Endothelial cell of umbilical vein (primary cell): ENCODE measurements around the gene XIRP2.

ENCODE experiments used
- EZH2 ChIP-seq: IDR thresholded peaks from 2 replicates; pipeline ENCODE4 v1.6.1; 2012; ENCODE audit warnings: borderline replicate concordance, low read depth, mild to moderate bottlenecking, moderate library complexity, low read length, inconsistent platforms; ENCODE audit not compliant: severe bottlenecking
- GATA2 ChIP-seq: IDR thresholded peaks from 2 replicates; pipeline ENCODE4 v1.7.0; 2011; ENCODE audit warnings: low read depth, mild to moderate bottlenecking, moderate library complexity, mixed read lengths, low read length; ENCODE audit not compliant: insufficient read length, insufficient read depth
- JUN ChIP-seq: IDR thresholded peaks from 2 replicates; pipeline ENCODE4 v1.6.1; 2011; ENCODE audit warnings: borderline replicate concordance, low read depth; ENCODE audit not compliant: insufficient read length, insufficient read depth
- POLR2A ChIP-seq: IDR thresholded peaks from 2 replicates; pipeline ENCODE4 v1.6.1; 2012; ENCODE audit warnings: low read depth, mild to moderate bottlenecking, control low read depth, low read length
- TF ChIP-seq, protein P1 (sequence below), 2 donors: IDR thresholded peaks; 1 replicate in 1 of 2; 2 replicates in 1 of 2; pipeline ENCODE4 v1.5.1; 2011; ENCODE audit warnings: low read length in 2 of 2, mild to moderate bottlenecking in 2 of 2, moderate library complexity in 2 of 2, control low read depth in 1 of 2, inconsistent platforms in 1 of 2, low read depth in 1 of 2; ENCODE audit not compliant: insufficient read depth in 1 of 2; ENCODE audit errors: extremely low read depth in 1 of 2

GRCh38 chr2:166891727-166892126 is 3.4 kb downstream of the XIRP2 start:
- TF ChIP-seq, protein P1, sequence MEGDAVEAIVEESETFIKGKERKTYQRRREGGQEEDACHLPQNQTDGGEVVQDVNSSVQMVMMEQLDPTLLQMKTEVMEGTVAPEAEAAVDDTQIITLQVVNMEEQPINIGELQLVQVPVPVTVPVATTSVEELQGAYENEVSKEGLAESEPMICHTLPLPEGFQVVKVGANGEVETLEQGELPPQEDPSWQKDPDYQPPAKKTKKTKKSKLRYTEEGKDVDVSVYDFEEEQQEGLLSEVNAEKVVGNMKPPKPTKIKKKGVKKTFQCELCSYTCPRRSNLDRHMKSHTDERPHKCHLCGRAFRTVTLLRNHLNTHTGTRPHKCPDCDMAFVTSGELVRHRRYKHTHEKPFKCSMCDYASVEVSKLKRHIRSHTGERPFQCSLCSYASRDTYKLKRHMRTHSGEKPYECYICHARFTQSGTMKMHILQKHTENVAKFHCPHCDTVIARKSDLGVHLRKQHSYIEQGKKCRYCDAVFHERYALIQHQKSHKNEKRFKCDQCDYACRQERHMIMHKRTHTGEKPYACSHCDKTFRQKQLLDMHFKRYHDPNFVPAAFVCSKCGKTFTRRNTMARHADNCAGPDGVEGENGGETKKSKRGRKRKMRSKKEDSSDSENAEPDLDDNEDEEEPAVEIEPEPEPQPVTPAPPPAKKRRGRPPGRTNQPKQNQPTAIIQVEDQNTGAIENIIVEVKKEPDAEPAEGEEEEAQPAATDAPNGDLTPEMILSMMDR (IDR thresholded peaks at IDR 0.05; ENCODE audit: extremely low read depth in 1 of 2, insufficient read depth in 1 of 2, low read depth in 1 of 2, low read length in 2 of 2) = no peak
- no peak for TF ChIP-seq POLR2A
- no peak for TF ChIP-seq EZH2
- TF ChIP-seq JUN = no peak
- no peak for TF ChIP-seq GATA2
